OCI-LY1 (cell line): ENCODE measurements around the gene STAM.

Experiments used
- CTCF ChIP-seq: fragments of 200-600 bp; sonication (generic), shearing (Covaris generic); IDR thresholded peaks from 2 replicates; pipeline ENCODE4 v1.5.1; 2017; ENCODE audit warnings: mild to moderate bottlenecking, antibody characterized with exemption, low read length, moderate library complexity, mixed read lengths
- EZH2 ChIP-seq: fragments of 200-600 bp; sonication (generic), shearing (Covaris generic); IDR thresholded peaks from 2 replicates; pipeline ENCODE4 v1.8.0; 2017; ENCODE audit warnings: borderline replicate concordance, mixed run types, mild to moderate bottlenecking, antibody characterized with exemption, low read length, moderate library complexity, mixed read lengths

GRCh38 chr10:17660921-17661320, 17.0 kb downstream of the STAM start:
- TF ChIP-seq CTCF: no peak
- TF ChIP-seq EZH2: no peak
